K562 (cell line): ENCODE data around the gene DEK. TPM values are rescaled to one million over a fixed set of nuclear protein-coding genes. Genes with fewer than 3 reads are reported as not detected.

Source experiments
- ATAC-seq: fragments of 200-7000 bp; cut with Tn5 transposase; 3 replicates; pipeline ENCODE4 v1.9.1; 2020; ENCODE audit warnings: moderate library complexity
- BruUV-seq: library from RNA; stranded (reverse); fragments of 400-500 nt; replicated peaks from 2 replicates; lab custom pipeline; 2021; lab: Mats Ljungman, UMichigan
- CTCF ChIA-PET: fragments of 300-600 bp; formaldehyde crosslinking; extraction: SDS; loops from one replicate; lab custom pipeline; 2021; ENCODE audit warnings: low intra/inter-chr PET ratio; lab: Yijun Ruan, JAX
- POLR2A ChIA-PET: fragments of 300-600, 350-650 bp; sonication (Branson Sonifier 250); formaldehyde crosslinking; extraction: SDS; loops from one replicate; lab custom pipeline; 2021; ENCODE audit warnings: antibody characterized with exemption, inconsistent platforms; lab: Yijun Ruan, JAX
- DNase-seq, 4 experiments: peaks; one replicate each; pipeline versions ENCODE4 v3.0.0 to v3.0.0-alpha.2; 2011 to 2018; ENCODE audit warnings: low spot score in 3 of 4, mixed read lengths in 3 of 4; ENCODE audit errors: extremely low read depth in 1 of 4
- FAIRE-seq: peaks from 2 replicates; lab custom pipeline; 2011; peaks lifted over from hg19 to GRCh38; lab: Jason Lieb, UNC
- H2AFZ ChIP-seq: 2 replicates; pipeline ENCODE4 v1.6.0; 2011; ENCODE audit warnings: low read depth, low read length, control low read depth, inconsistent platforms
- H3K27ac ChIP-seq: fragments of 200-600 bp; 3 replicates; pipeline ENCODE4 v1.8.0; 2011; ENCODE audit warnings: low read depth, mild to moderate bottlenecking, control low read depth, inconsistent platforms, low read length, moderate library complexity, mixed read lengths; ENCODE audit errors: extremely low read depth
- H3K27me3 ChIP-seq, 2 experiments: fragments of 300-600 bp in 1 of 2; 2 replicates in 1 of 2; 3 replicates in 1 of 2; pipeline versions ENCODE4 v1.6.0 to v1.8.0; 2011; ENCODE audit warnings: inconsistent platforms in 2 of 2, low read length in 2 of 2, mild to moderate bottlenecking in 1 of 2, mixed read lengths in 1 of 2, moderate library complexity in 1 of 2; ENCODE audit not compliant: control insufficient read depth in 2 of 2, insufficient read depth in 2 of 2
- H3K36me3 ChIP-seq: fragments of 300-600 bp; 3 replicates; pipeline ENCODE4 v1.8.0; 2011; ENCODE audit warnings: mild to moderate bottlenecking, low read length, inconsistent platforms; ENCODE audit not compliant: control insufficient read depth, insufficient read depth
- H3K4me1 ChIP-seq, 2 experiments: fragments of 200-600 bp in 1 of 2; replicated peaks in 1 of 2; 2 replicates in 1 of 2; 3 replicates in 1 of 2; pipeline versions ENCODE4 v1.5.1 to v1.8.0; 2011; ENCODE audit warnings: inconsistent platforms in 2 of 2, low read length in 2 of 2, mild to moderate bottlenecking in 1 of 2, mixed read lengths in 1 of 2, moderate library complexity in 1 of 2; ENCODE audit not compliant: control insufficient read depth in 2 of 2, insufficient read depth in 2 of 2
- H3K4me2 ChIP-seq: 2 replicates; pipeline ENCODE4 v1.6.1; 2011; ENCODE audit warnings: low read length, control low read depth, inconsistent platforms, mixed read lengths; ENCODE audit not compliant: insufficient read depth
- H3K4me3 ChIP-seq: fragments of 200-600 bp; sonication (generic), shearing (Covaris generic); 2 replicates; pipeline ENCODE4 v1.5.1; 2016; ENCODE audit warnings: control low read depth, inconsistent platforms
- H3K79me2 ChIP-seq: fragments of 200-600 bp; 3 replicates; pipeline ENCODE4 v1.8.0; 2011; ENCODE audit warnings: low read length, inconsistent platforms; ENCODE audit not compliant: control insufficient read depth, insufficient read depth
- H3K9ac ChIP-seq, 2 experiments: 2 replicates each; pipeline versions ENCODE4 v1.6.0 to v1.6.1; 2011; ENCODE audit warnings: low read depth in 2 of 2, low read length in 2 of 2, control low read depth in 1 of 2, inconsistent platforms in 1 of 2, mild to moderate bottlenecking in 1 of 2, mixed read lengths in 1 of 2; ENCODE audit not compliant: insufficient read depth in 1 of 2
- H3K9me1 ChIP-seq: one replicate; pipeline ENCODE4 v1.6.0; 2011; ENCODE audit warnings: inconsistent platforms, mild to moderate bottlenecking, low read length, moderate library complexity; ENCODE audit not compliant: control insufficient read depth, insufficient read depth
- H3K9me3 ChIP-seq: replicated peaks from 2 replicates; pipeline ENCODE4 v1.5.1; 2011; ENCODE audit warnings: low read depth, low read length, inconsistent platforms; ENCODE audit not compliant: control insufficient read depth, insufficient read depth
- H4K20me1 ChIP-seq: replicated peaks from 2 replicates; pipeline ENCODE4 v1.6.1; 2011; ENCODE audit warnings: low read length, inconsistent platforms, mixed read lengths; ENCODE audit not compliant: control insufficient read depth, insufficient read depth
- BRD4 ChIP-seq: fragments of 200-600 bp; sonication (generic); IDR thresholded peaks from 2 replicates; pipeline ENCODE4 v1.6.1; 2017; ENCODE audit warnings: inconsistent platforms
- CEBPB ChIP-seq: fragments of 450-650 bp; IDR thresholded peaks from 2 replicates; pipeline ENCODE4 v1.6.1; 2016; ENCODE audit warnings: missing genetic modification characterization, missing compliant biosample characterization
- MYC ChIP-seq, 2 experiments: fragments of 250-450 bp in 1 of 2; sonication (Bioruptor Pico) in 1 of 2; IDR thresholded peaks; 2 replicates each; pipeline versions ENCODE4 v1.5.1 to v1.6.1; 2012 to 2021; ENCODE audit warnings: low read depth in 2 of 2, borderline replicate concordance in 1 of 2, improper control_type of control experiment in 1 of 2, low read length in 1 of 2, mild to moderate bottlenecking in 1 of 2, moderate library complexity in 1 of 2
- NR1H2 ChIP-seq: sonication (generic); formaldehyde crosslinking; IDR thresholded peaks from 2 replicates; pipeline ENCODE4 v1.4.0; 2020; ENCODE audit warnings: mild to moderate bottlenecking, missing genetic modification reagents
- PCBP1 ChIP-seq: fragments of 200-400 bp; formaldehyde crosslinking; IDR thresholded peaks from 2 replicates; pipeline ENCODE4 v1.6.1; 2018; ENCODE audit warnings: mild to moderate bottlenecking, low read depth, low read length; ENCODE audit not compliant: poor library complexity, severe bottlenecking
- PPARD ChIP-seq: fragments of 250-450 bp; sonication (Bioruptor Pico); IDR thresholded peaks from 2 replicates; pipeline ENCODE4 v1.8.0; 2022; ENCODE audit warnings: inconsistent platforms, mild to moderate bottlenecking, moderate library complexity
- RB1 ChIP-seq: fragments of 450-650 bp; IDR thresholded peaks from 2 replicates; pipeline ENCODE4 v1.6.1; 2017; ENCODE audit warnings: low read depth, mild to moderate bottlenecking
- RNF2 ChIP-seq: sonication (generic); IDR thresholded peaks from 2 replicates; pipeline ENCODE4 v1.6.1; 2016
- TAF9B ChIP-seq: fragments of 450-650 bp; IDR thresholded peaks from 2 replicates; pipeline ENCODE4 v1.6.1; 2018; ENCODE audit warnings: mild to moderate bottlenecking; ENCODE audit not compliant: partially characterized antibody
- ZBTB11 ChIP-seq, 3 experiments: fragments of 200-800 bp in 1 of 3; fragments of 250-450 bp in 1 of 3; fragments of 450-650 bp in 1 of 3; sonication (Bioruptor Pico) in 1 of 3; sonication (Bioruptor generic) in 1 of 3; formaldehyde crosslinking in 1 of 3; IDR thresholded peaks; 2 replicates each; pipeline versions ENCODE4 v1.6.1 to v1.8.0; 2016 to 2022; ENCODE audit warnings: mild to moderate bottlenecking in 2 of 3, missing genetic modification characterization in 2 of 3, missing compliant biosample characterization in 1 of 3, moderate library complexity in 1 of 3
- ZNF217 ChIP-seq: sonication (generic); formaldehyde crosslinking; IDR thresholded peaks from 2 replicates; pipeline ENCODE4 v1.8.0; 2022; ENCODE audit warnings: mild to moderate bottlenecking, missing genetic modification reagents
- ZNF354B ChIP-seq: fragments of 250-450 bp; sonication (Bioruptor Pico); IDR thresholded peaks from 2 replicates; pipeline ENCODE4 v1.4.0; 2020
- ZNF75A ChIP-seq: fragments of 450-650 bp; formaldehyde crosslinking; IDR thresholded peaks from 2 replicates; pipeline ENCODE4 v1.4.0; 2020; ENCODE audit warnings: mild to moderate bottlenecking
- WGBS: fragments of 100-300 bp; shearing (Covaris generic); methylation state at CpG from one replicate; pipeline ENCODE4 v1.1.6; 2016; ENCODE audit warnings: low coverage, mixed read lengths; ENCODE audit not compliant: insufficient coverage; ENCODE audit errors: missing lambda C conversion rate; 5-methylcytosine and 5-hydroxymethylcytosine counted together
- in situ Hi-C: fragments of 300-500 bp; cut with MboI; formaldehyde crosslinking; loops from 4 replicates; pipeline ENCODE4 v1.15.0; 2018; ENCODE audit warnings: inconsistent platforms, mixed read lengths
- intact Hi-C: fragments of 100-400 bp; cut with micrococcal nuclease; formaldehyde crosslinking; loops from 2 replicates; pipeline ENCODE4 v1.14.2; 2022
- polyA plus RNA-seq, 8 experiments: library from polyadenylated mRNA; depleted of rRNA in 4 of 8; stranded (reverse) in 5 of 8; unstranded in 3 of 8; fragments of >200 nt; fragmentation: Nextera tagmentation in 2 of 8; fragmentation: Illumina TruSeq in 1 of 8; extraction: Ambion mirVana in 2 of 8; extraction: Trizol in 1 of 8; gene quantifications; 2 replicates each; pipeline versions ENCODE4 v1.2.1 to v1.2.3, GENCODE V29; 2011 to 2014; ENCODE audit warnings: inconsistent platforms in 1 of 8, missing spikeins in 1 of 8
- total RNA-seq, 7 experiments: library from RNA; depleted of rRNA in 6 of 7; stranded (reverse); fragments of >200 nt in 6 of 7; fragmentation: Illumina TruSeq in 2 of 7; extraction: Trizol in 2 of 7; gene quantifications; 2 replicates each; pipeline versions ENCODE4 v1.2.1 to v1.2.3, GENCODE V29; 2011 to 2021; ENCODE audit warnings: low replicate concordance in 1 of 7
- TF ChIP-seq, protein P1 (sequence below): fragments of 450-650 bp; formaldehyde crosslinking; IDR thresholded peaks from 2 replicates; pipeline ENCODE4 v1.4.0; 2022; ENCODE audit warnings: mild to moderate bottlenecking, moderate library complexity

DEK gene
- total and polyA plus RNA-seq, 9 of the 15 experiments (the other 6 are each of a cell fraction or from before 2014, with no cell fraction given), result 82.3 to 338 (median 184) TPM

DNA sequence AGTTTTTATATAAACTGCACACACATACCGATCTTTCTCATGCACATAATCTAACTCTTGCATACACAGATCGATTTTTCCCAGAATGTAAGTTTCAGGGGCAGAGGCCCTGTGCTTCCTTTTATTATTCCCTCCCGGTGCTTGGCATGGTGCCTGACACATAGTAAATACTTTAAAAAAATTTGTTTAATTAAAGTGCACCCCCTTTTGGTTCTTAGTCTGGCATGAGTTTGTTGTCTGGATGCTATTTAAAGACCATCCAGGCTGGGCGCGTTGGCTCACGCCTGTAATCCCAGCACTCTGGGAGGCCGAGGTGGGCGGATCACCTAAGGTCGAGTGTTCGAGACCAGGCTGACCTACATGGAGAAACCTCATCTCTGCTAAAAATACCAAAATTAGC lies 5.4 kb upstream of the DEK start:
- ATAC-seq, result no peak
- Histone ChIP-seq H3K9me3 (peaks cover 6% of the 10 kb centered on the region), H3K36me3 (no peaks in the 10 kb centered on the region), H4K20me1 (no peaks in the 10 kb centered on the region), H3K79me2 (peaks cover 4% of the 10 kb centered on the region; the same call in 1 of the 3 replicates), H3K9ac (no peak overlapping the region), H2AFZ (peak overlapping the region; percentile 77), H3K27ac (no peak overlapping the region), H3K4me3 (no peak overlapping the region), H3K4me2 (peak overlapping the region; percentile 13; the same call in 1 of the 2 replicates), H3K27me3 (no peaks in the 10 kb centered on the region), H3K4me1 (peaks cover 8 to 24% of the 10 kb centered on the region in 2 experiments; a peak in 4 of 5 replicates), H3K9me1 (no peaks in the 10 kb centered on the region)
- POLR2A ChIA-PET, result interaction anchor here (2.1 kb wide), 1 partner anchor 10 kb away, joined by 6 read pairs; no protein-coding TSS in a partner anchor
- no peak for FAIRE-seq
- BruUV-seq, result no TSS peak
- DNase-seq, result no peak
- CTCF ChIA-PET, result no interaction called here
- TF ChIP-seq, protein P1, sequence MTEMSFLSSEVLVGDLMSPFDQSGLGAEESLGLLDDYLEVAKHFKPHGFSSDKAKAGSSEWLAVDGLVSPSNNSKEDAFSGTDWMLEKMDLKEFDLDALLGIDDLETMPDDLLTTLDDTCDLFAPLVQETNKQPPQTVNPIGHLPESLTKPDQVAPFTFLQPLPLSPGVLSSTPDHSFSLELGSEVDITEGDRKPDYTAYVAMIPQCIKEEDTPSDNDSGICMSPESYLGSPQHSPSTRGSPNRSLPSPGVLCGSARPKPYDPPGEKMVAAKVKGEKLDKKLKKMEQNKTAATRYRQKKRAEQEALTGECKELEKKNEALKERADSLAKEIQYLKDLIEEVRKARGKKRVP (CRISPR knock-in tag), result no peak
- TF ChIP-seq ZNF217 (CRISPR knock-in tag), result no peak
- no peak for TF ChIP-seq PPARD (CRISPR knock-in tag)
- TF ChIP-seq MYC (IDR thresholded peaks at IDR 0.05; ENCODE audit: low read depth, low read length), result no peak
- TF ChIP-seq MYC (CRISPR knock-in tag; IDR thresholded peaks at IDR 0.05; ENCODE audit: borderline replicate concordance, low read depth), result no peak
- TF ChIP-seq ZNF75A, result no peak
- no peak for TF ChIP-seq TAF9B
- no peak for TF ChIP-seq RB1
- no peak for TF ChIP-seq NR1H2
- TF ChIP-seq CEBPB (tag), result no peak
- TF ChIP-seq PCBP1, result no peak
- no peak for TF ChIP-seq RNF2
- no peak for TF ChIP-seq ZBTB11 (CRISPR knock-in tag; IDR thresholded peaks at IDR 0.05)
- no peak for TF ChIP-seq ZNF354B (CRISPR knock-in tag)
- TF ChIP-seq BRD4, result no peak
- in situ Hi-C loops (no loop called here), intact Hi-C loops (no loop called here)
- 53% methylated on average over 10 of the region's 10 CpGs for WGBS
